Central memory CD4-positive, alpha-beta T cell (primary cell): ENCODE measurements around the gene SHISA6.

ENCODE experiments used
- DNase-seq: peaks from one replicate; pipeline ENCODE4 v3.0.0; 2022

Gene SHISA6

GRCh38 chr17:11467639-11468038 lies 226.6 kb downstream of the SHISA6 start:
- no peak for DNase-seq

- no peak for DNase-seq
Measured at GRCh38 chr17:11485336-11486100, 244.5 kb downstream of the SHISA6 start.

DNA sequence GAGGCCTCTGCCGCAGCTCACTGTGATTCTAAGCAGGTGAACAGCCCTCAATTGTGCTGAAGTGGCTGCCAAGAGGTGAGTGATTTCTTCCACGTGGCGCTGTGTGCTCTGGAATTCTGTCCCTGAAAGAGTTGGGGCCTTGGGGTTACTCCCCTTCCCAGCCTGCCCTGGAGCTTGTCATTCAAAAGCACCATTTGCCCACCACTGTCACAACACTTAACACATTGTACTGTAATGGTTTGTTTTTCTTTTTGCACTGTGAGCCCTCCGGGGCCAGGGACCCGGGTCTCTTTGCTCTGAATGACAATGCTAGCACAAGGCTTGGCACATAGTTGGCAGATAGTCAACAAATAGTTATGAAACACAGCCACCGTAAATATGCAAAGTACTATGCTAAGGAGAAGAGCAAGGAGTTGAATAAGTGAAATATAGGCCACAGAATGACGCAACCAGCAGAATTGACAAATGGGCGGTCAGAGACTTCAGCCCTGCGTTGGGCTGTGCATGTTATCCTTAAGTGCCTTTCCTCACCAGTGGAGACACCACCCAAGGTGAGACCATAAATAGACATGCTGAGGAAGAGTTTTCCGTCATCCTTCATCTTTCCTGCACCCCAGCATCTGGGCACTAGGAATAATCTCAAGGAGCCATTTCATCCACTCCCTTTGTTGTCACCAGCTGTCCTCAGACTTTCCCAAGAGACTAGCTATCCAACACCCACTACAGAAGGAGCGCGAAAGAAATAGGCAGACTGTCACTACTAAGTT lies 245.3 kb downstream of the SHISA6 start:
- DNase-seq, result no peak

DNA sequence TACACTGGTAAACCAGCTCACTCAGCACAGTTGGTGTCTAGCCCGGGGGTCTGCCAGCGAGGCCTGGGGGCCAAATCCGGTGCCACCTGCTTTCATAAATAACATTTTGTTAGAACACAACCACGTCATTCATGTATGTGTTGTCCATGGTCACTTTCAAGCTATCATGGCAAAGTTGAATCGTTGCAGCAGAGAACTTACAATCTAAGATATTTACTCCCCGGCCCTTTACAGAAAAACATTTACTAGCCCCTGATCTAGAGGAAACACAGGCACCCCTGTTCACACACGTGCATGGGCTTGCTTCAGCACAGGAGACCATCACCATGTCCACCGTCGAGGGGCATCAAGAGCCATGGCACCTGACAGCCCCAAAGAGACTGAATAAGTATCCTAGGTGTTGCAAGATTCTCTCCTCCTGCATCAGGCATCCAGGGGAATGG lies 245.9 kb downstream of the SHISA6 start:
- no peak for DNase-seq

DNA sequence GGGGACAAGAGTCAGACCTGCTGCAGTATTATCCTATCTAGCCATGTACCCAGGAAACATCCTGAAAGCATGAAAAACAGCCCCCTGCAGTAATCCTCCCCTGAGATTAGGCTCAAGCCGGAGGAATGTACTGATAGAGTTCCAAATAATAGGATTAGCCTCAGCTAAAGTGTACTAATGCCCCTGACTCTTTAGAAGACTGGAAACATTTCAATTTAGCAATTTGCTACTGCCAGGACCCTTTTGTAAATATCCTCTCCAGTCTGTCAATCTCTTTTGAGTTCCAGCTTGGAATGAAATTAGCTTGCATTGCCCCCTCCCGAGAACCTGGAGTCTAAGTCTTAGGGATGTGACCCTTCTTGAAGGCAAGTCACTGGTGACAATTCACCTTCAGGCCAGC lies 246.5 kb downstream of the SHISA6 start:
- DNase-seq, result no peak

- DNase-seq, result no peak
Measured at GRCh38 chr17:11488407-11488806, 247.4 kb downstream of the SHISA6 start.

GRCh38 chr17:11490171-11490755 lies 249.2 kb downstream of the SHISA6 start:
- no peak for DNase-seq

DNA sequence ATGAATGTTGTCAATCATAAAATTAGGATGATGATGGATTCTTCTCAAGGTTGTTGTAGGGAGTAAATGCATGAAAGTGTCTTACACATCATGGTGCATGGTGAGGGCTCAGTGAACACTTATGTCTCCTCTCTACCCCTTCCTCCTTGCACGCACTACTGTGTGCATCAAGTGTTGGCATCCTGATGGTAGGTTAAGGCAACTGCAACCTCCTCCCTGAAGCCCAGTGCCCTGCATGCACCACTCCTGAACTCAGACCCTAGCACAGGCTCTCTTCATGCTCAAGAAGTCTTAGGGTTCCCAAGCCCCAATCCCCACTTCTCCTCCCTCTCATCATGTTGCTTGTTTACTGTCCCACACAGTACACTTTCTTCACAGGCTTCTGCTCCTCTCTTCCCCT lies 251.5 kb downstream of the SHISA6 start:
- no peak for DNase-seq

DNA sequence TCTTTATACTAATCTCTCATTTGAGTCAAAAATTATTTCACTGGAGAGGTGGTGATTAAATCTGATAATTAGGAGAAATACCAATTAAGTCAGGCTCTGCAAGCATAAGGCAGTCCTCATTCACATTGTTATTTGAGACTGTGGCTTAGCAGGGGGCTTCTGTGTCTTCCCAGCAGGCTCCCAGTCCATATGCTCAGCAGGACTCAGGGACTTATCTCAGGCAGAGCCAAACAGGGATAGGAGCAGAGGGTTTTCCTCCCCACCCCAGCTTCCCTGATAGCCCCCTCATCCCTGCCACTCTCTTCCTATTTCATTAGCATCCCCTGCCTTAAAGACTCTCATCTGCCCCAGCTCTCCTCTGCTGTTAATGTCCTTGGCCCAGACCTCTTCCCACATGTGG lies 252.9 kb downstream of the SHISA6 start:
- no peak for DNase-seq

- DNase-seq, result no peak
Measured at GRCh38 chr17:11495613-11496012, 254.6 kb downstream of the SHISA6 start.

GRCh38 chr17:11499881-11500280 lies 258.9 kb downstream of the SHISA6 start:
- no peak for DNase-seq

- no peak for DNase-seq
Measured at GRCh38 chr17:11503308-11504035, 262.5 kb downstream of the SHISA6 start.

DNA sequence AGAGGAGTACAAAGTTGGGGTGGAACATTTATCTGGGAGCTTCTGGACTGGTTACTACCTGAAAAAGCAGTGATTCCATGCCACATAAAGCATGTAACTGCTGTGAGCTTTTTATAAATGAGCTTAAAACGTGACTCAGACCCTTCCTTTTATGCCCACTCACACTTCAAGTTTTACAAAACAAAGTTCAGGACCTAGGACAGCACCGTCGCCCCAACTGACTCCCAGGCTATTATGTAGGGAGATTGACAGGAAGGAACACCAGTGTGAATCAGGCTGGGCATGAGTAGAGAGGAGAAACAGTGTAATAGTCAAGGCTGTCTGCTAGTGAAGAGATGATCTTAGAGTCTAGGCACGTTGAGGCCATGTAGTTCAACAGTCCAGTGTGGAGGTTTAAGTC lies 265.6 kb downstream of the SHISA6 start:
- DNase-seq, result no peak

- no peak for DNase-seq
Measured at GRCh38 chr17:11511696-11512095, 270.7 kb downstream of the SHISA6 start.

GRCh38 chr17:11514565-11514964 lies 273.6 kb downstream of the SHISA6 start:
- no peak for DNase-seq

DNA sequence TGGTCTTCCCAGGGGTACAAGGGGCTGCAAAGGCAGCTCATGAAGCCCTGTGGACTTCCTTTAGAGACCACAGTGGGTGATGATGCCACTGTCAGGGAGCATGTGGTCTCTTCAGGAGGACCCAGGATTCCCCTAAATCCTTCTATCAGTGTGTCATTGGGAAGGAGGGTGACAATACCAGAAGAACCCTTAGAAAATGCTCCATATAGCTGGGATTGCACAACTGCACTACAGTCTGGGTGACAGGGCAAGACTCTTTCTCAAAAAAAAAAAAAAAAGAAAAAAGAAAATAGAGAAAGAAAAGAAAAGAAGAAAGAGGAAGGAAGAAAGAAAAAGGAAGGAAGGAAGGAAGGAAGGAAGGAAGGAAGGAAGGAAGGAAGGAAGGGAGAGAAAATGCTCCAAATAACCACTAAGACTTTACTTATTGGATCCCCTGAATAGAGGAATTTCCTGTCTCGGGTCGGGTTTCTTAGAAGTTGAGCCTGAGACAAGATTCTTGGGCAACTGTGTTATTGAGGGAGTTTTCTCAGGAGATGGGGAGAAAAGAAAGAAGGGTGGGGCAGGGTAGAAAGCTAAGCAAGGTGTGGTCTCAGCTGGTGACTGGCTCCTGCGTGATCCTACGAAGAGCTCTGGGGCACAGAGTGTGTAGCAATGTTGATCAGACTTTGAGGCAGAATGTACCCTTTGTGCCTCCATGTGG lies 274.1 kb downstream of the SHISA6 start:
- no peak for DNase-seq

DNA sequence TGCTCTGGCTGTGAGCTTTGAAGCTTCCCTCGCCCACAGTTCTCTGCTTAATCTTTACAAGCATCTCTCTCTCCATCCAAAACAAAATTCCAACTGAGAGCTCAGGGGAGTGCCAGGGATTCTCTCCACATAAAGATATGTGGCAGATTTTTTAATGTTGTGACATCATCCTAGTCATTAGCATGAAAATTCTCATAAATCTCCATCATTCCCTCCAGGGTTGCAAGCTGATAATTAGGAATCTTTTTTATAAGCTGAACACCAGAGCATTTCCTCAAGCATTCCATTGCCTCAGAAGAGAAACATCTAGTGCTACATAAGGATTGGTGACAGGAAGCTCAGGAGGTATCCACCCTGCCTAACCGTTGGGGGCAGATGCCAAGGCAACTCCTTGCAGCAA lies 274.9 kb downstream of the SHISA6 start:
- no peak for DNase-seq

DNA sequence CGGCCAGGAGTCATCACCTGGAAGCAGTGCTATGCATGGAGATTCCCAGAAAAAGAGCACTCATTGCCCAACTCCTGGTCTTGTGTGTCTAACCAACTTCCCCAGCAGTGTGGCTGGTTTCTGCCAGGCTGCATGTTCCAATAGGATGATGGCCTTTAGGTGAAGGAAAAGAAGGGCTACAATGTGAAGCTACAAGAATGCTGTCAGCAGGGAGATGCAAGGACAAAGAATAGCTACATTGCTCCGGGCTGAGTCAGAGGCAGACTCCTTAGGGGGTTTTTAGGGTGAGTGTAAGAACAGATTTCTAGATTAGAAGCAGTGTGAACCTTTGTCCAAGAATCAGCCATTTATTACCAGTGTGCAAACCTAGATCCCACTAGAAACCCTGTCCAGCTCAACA lies 294.2 kb downstream of the SHISA6 start:
- DNase-seq, result no peak

DNA sequence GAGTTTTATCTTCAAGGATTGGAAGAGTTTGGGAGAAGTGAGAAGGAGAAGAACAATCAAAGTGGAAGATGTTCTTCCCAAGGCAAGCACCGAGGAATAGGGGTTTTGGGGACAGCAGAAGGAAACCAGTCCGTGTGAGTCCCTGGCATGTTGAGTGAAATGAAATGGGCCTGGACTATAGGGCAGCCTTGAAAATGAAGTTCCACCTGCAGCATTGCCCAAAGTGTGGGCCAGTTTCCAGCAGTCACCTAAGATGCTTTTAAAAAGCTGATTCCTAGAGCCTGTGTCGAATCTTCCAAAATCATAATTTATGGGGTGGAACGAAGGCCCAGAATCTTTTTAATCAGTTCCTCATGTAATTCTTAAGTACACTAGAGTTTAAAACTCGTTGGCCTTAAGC lies 297.4 kb downstream of the SHISA6 start:
- no peak for DNase-seq

GRCh38 chr17:11539637-11540036 lies 298.6 kb downstream of the SHISA6 start:
- DNase-seq, result no peak

- no peak for DNase-seq
Measured at GRCh38 chr17:11545002-11545401, 304.0 kb downstream of the SHISA6 start.

- DNase-seq, result no peak
Measured at GRCh38 chr17:11545696-11546095, 304.7 kb downstream of the SHISA6 start.

- DNase-seq, result no peak
Measured at GRCh38 chr17:11547853-11548252, 306.8 kb downstream of the SHISA6 start.
